ENCODE measurements around the gene MAGI2. TPM values are rescaled to one million over a fixed set of nuclear protein-coding genes. Genes with fewer than 3 reads are reported as not detected.

The MAGI2 gene
- total RNA-seq, 1 experiment from 2014 or later = 0.07 TPM

DNA sequence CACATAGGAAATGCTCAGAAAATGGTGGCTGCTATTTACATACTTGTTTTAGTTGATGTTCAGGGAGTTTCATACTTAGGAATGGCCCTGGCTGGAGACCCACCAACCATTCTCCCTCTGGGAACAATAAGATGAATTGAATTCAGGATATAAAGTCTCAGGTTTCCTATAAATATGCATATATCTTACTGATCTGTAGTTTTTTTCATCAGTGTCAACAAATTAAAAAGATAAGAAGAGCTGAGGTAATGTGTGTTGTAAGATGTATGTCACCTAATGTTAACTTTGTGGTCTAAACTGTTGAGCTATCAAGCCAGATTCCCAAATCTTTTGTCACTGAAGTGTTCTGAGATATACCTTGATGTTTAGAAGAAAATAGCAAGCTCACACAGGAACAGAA lies 457.5 kb downstream of the MAGI2 start:
- H3K27me3 Mint-ChIP-seq (ENCODE audit: insufficient read depth, unreplicated experiment) = peaks cover 12% of the 10 kb centered on the region
- intact Hi-C loops (cut with micrococcal nuclease) = no loop called here
- no peak overlapping the region for H3K27ac Mint-ChIP-seq (ENCODE audit: low read depth, unreplicated experiment)
- H3K4me1 Mint-ChIP-seq (ENCODE audit: insufficient read depth, unreplicated experiment) = no peaks in the 10 kb centered on the region
- DNase-seq (ENCODE audit: unreplicated experiment) = no peak
- BruUV-seq (replicated peaks) = no TSS peak
- TF ChIP-seq, protein P1, sequence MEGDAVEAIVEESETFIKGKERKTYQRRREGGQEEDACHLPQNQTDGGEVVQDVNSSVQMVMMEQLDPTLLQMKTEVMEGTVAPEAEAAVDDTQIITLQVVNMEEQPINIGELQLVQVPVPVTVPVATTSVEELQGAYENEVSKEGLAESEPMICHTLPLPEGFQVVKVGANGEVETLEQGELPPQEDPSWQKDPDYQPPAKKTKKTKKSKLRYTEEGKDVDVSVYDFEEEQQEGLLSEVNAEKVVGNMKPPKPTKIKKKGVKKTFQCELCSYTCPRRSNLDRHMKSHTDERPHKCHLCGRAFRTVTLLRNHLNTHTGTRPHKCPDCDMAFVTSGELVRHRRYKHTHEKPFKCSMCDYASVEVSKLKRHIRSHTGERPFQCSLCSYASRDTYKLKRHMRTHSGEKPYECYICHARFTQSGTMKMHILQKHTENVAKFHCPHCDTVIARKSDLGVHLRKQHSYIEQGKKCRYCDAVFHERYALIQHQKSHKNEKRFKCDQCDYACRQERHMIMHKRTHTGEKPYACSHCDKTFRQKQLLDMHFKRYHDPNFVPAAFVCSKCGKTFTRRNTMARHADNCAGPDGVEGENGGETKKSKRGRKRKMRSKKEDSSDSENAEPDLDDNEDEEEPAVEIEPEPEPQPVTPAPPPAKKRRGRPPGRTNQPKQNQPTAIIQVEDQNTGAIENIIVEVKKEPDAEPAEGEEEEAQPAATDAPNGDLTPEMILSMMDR (IDR thresholded peaks at IDR 0.05; ENCODE audit: unreplicated experiment) = no peak
- no peak overlapping the region for H3K4me3 Mint-ChIP-seq (ENCODE audit: unreplicated experiment)
- H3K9me3 Mint-ChIP-seq (ENCODE audit: unreplicated experiment) = no peaks in the 10 kb centered on the region
- H3K36me3 Mint-ChIP-seq (ENCODE audit: insufficient read depth, unreplicated experiment) = no peaks in the 10 kb centered on the region
- CTCF ChIA-PET = interaction anchor here (0.6 to 0.7 kb wide), 2 partner anchors 180 to 326 kb away, joined by 3 read pairs; no protein-coding TSS in a partner anchor
- POLR2A ChIA-PET = no interaction called here

DNA sequence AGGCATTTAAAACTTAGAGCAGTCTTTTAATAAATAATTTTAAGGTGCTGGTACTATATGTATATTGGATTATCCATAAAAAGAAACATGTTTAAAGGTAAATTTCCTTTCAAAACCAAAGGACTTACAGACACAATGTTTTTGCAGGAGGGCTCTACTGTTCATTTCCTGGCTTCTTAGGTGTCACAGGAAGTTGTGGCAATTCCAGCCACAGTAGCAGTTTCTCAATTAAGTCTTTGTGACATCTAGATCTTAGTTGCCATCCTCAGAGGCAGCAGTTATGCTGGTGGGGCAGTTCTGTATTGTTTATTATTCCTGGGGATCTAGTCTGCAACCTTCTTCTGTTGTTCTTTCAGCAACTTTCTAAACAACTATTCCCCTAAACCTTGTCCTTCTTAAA lies 460.1 kb downstream of the MAGI2 start:
- no peak for DNase-seq (ENCODE audit: unreplicated experiment)
- intact Hi-C loops (cut with micrococcal nuclease) = no loop called here
- Mint-ChIP-seq H3K9me3 (ENCODE audit: unreplicated experiment) (no peaks in the 10 kb centered on the region), H3K4me3 (ENCODE audit: unreplicated experiment) (no peak overlapping the region), H3K4me1 (ENCODE audit: insufficient read depth, unreplicated experiment) (no peaks in the 10 kb centered on the region), H3K27me3 (ENCODE audit: insufficient read depth, unreplicated experiment) (peaks cover 30% of the 10 kb centered on the region), H3K36me3 (ENCODE audit: insufficient read depth, unreplicated experiment) (no peaks in the 10 kb centered on the region), H3K27ac (ENCODE audit: low read depth, unreplicated experiment) (no peak overlapping the region)
- ChIA-PET CTCF (no interaction called here), POLR2A (no interaction called here)
- no TSS peak for BruUV-seq (replicated peaks)
- TF ChIP-seq, protein P1 (IDR thresholded peaks at IDR 0.05; ENCODE audit: unreplicated experiment) = no peak

DNA sequence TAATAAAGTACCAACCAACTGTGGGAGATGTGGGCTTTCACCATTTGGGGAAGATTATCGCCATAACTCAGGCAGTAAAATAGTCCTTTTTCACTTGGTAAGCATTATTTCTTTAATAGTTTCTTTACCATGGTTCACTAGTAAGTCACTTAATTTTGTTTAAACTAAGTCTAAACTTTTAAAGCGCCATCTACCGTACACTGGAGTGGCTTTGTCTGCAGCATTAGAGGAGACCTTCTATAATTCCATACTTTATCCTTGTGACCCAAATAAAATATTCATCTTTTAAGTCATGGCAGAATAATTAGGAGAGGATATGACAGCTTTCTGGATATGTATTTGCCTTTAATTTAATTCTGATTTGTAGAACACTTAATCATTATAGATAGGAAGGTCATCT lies 468.0 kb downstream of the MAGI2 start:
- ChIA-PET POLR2A (no interaction called here), CTCF (no interaction called here)
- no peaks in the 10 kb centered on the region for H3K36me3 Mint-ChIP-seq (ENCODE audit: insufficient read depth, unreplicated experiment)
- TF ChIP-seq, protein P1 (IDR thresholded peaks at IDR 0.05; ENCODE audit: unreplicated experiment) = no peak
- H3K27me3 Mint-ChIP-seq (ENCODE audit: insufficient read depth, unreplicated experiment) = peaks cover 50% of the 10 kb centered on the region
- no TSS peak for BruUV-seq (replicated peaks)
- intact Hi-C loops (cut with micrococcal nuclease) = no loop called here
- no peak for DNase-seq (ENCODE audit: unreplicated experiment)
- H3K4me3 Mint-ChIP-seq (ENCODE audit: unreplicated experiment) = no peak overlapping the region
- no peaks in the 10 kb centered on the region for H3K4me1 Mint-ChIP-seq (ENCODE audit: insufficient read depth, unreplicated experiment)
- H3K27ac Mint-ChIP-seq (ENCODE audit: low read depth, unreplicated experiment) = no peak overlapping the region
- no peaks in the 10 kb centered on the region for H3K9me3 Mint-ChIP-seq (ENCODE audit: unreplicated experiment)

DNA sequence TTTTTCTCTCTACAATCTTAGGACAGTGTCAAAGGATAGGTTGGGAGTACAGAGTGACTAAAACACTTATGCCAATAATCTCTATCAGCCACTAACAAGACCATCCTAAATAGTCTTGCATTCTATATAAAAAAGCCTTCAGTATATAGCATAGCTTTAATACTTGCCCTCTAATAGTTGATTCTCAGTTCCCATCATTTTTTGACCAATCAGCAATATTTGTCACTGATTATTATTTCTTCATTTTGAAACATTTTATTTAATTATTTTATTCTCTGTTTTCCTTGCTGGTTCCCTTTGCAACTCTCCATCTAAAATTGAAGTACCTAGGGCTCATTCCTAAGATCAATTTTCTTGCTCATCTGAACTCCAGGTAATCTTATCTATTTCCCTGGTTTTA lies 470.0 kb downstream of the MAGI2 start:
- intact Hi-C loops (cut with micrococcal nuclease) = no loop called here
- H3K27ac Mint-ChIP-seq (ENCODE audit: low read depth, unreplicated experiment) = no peak overlapping the region
- no peak for DNase-seq (ENCODE audit: unreplicated experiment)
- no TSS peak for BruUV-seq (replicated peaks)
- CTCF ChIA-PET = no interaction called here
- POLR2A ChIA-PET = no interaction called here
- peaks cover 35% of the 10 kb centered on the region for H3K27me3 Mint-ChIP-seq (ENCODE audit: insufficient read depth, unreplicated experiment)
- no peaks in the 10 kb centered on the region for H3K9me3 Mint-ChIP-seq (ENCODE audit: unreplicated experiment)
- no peak overlapping the region for H3K4me3 Mint-ChIP-seq (ENCODE audit: unreplicated experiment)
- TF ChIP-seq, protein P1 (IDR thresholded peaks at IDR 0.05; ENCODE audit: unreplicated experiment) = no peak
- H3K4me1 Mint-ChIP-seq (ENCODE audit: insufficient read depth, unreplicated experiment) = no peaks in the 10 kb centered on the region
- H3K36me3 Mint-ChIP-seq (ENCODE audit: insufficient read depth, unreplicated experiment) = no peaks in the 10 kb centered on the region

Measured in MCF 10A (cell line).